DOHH2 (cell line): Measurements from ENCODE around the gene FIGN.

Source experiments
- H3F3A ChIP-seq: fragments of 200-600 bp; sonication (generic), shearing (Covaris generic); 2 replicates; pipeline ENCODE4 v1.6.0; 2016; ENCODE audit warnings: antibody characterized with exemption, mild to moderate bottlenecking; ENCODE audit not compliant: control insufficient read depth, insufficient read depth
- H3K27ac ChIP-seq: fragments of 200-600 bp; sonication (generic); 2 replicates; pipeline ENCODE4 v1.5.1; 2014; ENCODE audit warnings: low read depth, mild to moderate bottlenecking, low read length, moderate library complexity
- H3K27me3 ChIP-seq: fragments of 200-600 bp; sonication (generic); 2 replicates; pipeline ENCODE4 v1.6.1; 2014; ENCODE audit warnings: mild to moderate bottlenecking, low read length, mixed read lengths; ENCODE audit not compliant: control insufficient read depth
- H3K36me3 ChIP-seq: fragments of 200-600 bp; sonication (generic); 2 replicates; pipeline ENCODE4 v1.6.1; 2014; ENCODE audit warnings: mild to moderate bottlenecking, low read length, moderate library complexity, mixed read lengths; ENCODE audit not compliant: control insufficient read depth
- H3K4me1 ChIP-seq: fragments of 200-600 bp; sonication (generic); 2 replicates; pipeline ENCODE4 v1.6.1; 2014; ENCODE audit warnings: mild to moderate bottlenecking, low read length, mixed read lengths; ENCODE audit not compliant: control insufficient read depth
- H3K4me2 ChIP-seq: fragments of 200-600 bp; sonication (generic); 2 replicates; pipeline ENCODE4 v1.6.0; 2014; ENCODE audit warnings: mild to moderate bottlenecking, low read length, moderate library complexity
- H3K4me3 ChIP-seq: fragments of 200-600 bp; sonication (generic); 2 replicates; pipeline ENCODE4 v1.5.1; 2014; ENCODE audit warnings: mild to moderate bottlenecking, low read length, mixed read lengths
- H3K79me2 ChIP-seq: fragments of 200-600 bp; sonication (generic); 2 replicates; pipeline ENCODE4 v1.6.1; 2014; ENCODE audit warnings: mild to moderate bottlenecking, low read length, mixed read lengths; ENCODE audit not compliant: control insufficient read depth
- H3K9me2 ChIP-seq: fragments of 200-600 bp; sonication (generic); replicated peaks from 2 replicates; pipeline ENCODE4 v1.6.1; 2014; ENCODE audit warnings: mild to moderate bottlenecking, low read length, mixed read lengths; ENCODE audit not compliant: control insufficient read depth
- H3K9me3 ChIP-seq: fragments of 200-600 bp; sonication (generic); 2 replicates; pipeline ENCODE4 v1.6.1; 2014; ENCODE audit warnings: antibody characterized with exemption, low read length, mixed read lengths; ENCODE audit not compliant: control insufficient read depth, insufficient read depth
- H4K20me1 ChIP-seq: fragments of 200-600 bp; sonication (generic); 2 replicates; pipeline ENCODE4 v1.6.0; 2014; ENCODE audit warnings: low read depth, mild to moderate bottlenecking, antibody characterized with exemption, low read length, moderate library complexity; ENCODE audit not compliant: control insufficient read depth, insufficient read depth
- CTCF ChIP-seq: fragments of 200-600 bp; sonication (generic); IDR thresholded peaks from one replicate; pipeline ENCODE4 v1.5.1; 2014; ENCODE audit warnings: antibody characterized with exemption, mild to moderate bottlenecking, low read depth, low read length; ENCODE audit not compliant: poor library complexity, severe bottlenecking
- EZH2phosphoT487 ChIP-seq: fragments of 200-600 bp; sonication (generic); IDR thresholded peaks from 2 replicates; pipeline ENCODE4 v1.6.1; 2017; ENCODE audit warnings: borderline replicate concordance, mild to moderate bottlenecking, antibody characterized with exemption, low read length, moderate library complexity, mixed read lengths

The FIGN gene

GRCh38 chr2:163709270-163709669, 26.5 kb downstream of the FIGN start:
- Histone ChIP-seq H4K20me1 (no peaks in the 10 kb centered on the region), H3K9me3 (no peaks in the 10 kb centered on the region), H3K4me2 (no peak overlapping the region), H3K27ac (no peak overlapping the region), H3F3A (no peaks in the 10 kb centered on the region), H3K79me2 (no peaks in the 10 kb centered on the region), H3K9me2 (no peaks in the 10 kb centered on the region), H3K4me3 (no peak overlapping the region), H3K27me3 (no peaks in the 10 kb centered on the region), H3K4me1 (no peaks in the 10 kb centered on the region), H3K36me3 (no peaks in the 10 kb centered on the region)
- no peak for TF ChIP-seq CTCF
- no peak for TF ChIP-seq EZH2phosphoT487

- Histone ChIP-seq H3K4me2 (no peak overlapping the region), H3K4me3 (no peak overlapping the region), H3K27ac (no peak overlapping the region), H3K9me3 (no peaks in the 10 kb centered on the region), H3K36me3 (no peaks in the 10 kb centered on the region), H3F3A (no peaks in the 10 kb centered on the region), H3K4me1 (no peaks in the 10 kb centered on the region), H3K79me2 (no peaks in the 10 kb centered on the region), H3K27me3 (no peaks in the 10 kb centered on the region), H3K9me2 (no peaks in the 10 kb centered on the region), H4K20me1 (no peaks in the 10 kb centered on the region)
- TF ChIP-seq EZH2phosphoT487: no peak
- no peak for TF ChIP-seq CTCF
These were observed 27.5 kb downstream of the FIGN start for GRCh38 chr2:163708265-163708664.

GRCh38 chr2:163703386-163703785, 32.4 kb downstream of the FIGN start:
- TF ChIP-seq EZH2phosphoT487 (no peak), CTCF (no peak)
- Histone ChIP-seq H3K79me2 (no peaks in the 10 kb centered on the region), H3K4me2 (no peak overlapping the region)

More at GRCh38 chr2:163703386-163703785, 32.4 kb downstream of the FIGN start:
- Histone ChIP-seq H3K4me3 (no peak overlapping the region), H3K27me3 (no peaks in the 10 kb centered on the region), H3F3A (no peaks in the 10 kb centered on the region), H3K9me3 (no peaks in the 10 kb centered on the region), H4K20me1 (no peaks in the 10 kb centered on the region), H3K4me1 (no peaks in the 10 kb centered on the region), H3K36me3 (no peaks in the 10 kb centered on the region), H3K27ac (no peak overlapping the region), H3K9me2 (no peaks in the 10 kb centered on the region)
